Stimulated activated CD4-positive, alpha-beta T cell treated with anti-CD3 and anti-CD28 coated beads, Interleukin-4, amount 100 ng/mL, for 48 hours (primary cell): ENCODE results near the gene SUCLG2.
"Not testable (repeated sequence)": the region's sequence is repeated elsewhere in the genome, so short reads cannot be mapped to it uniquely, and the experiment has no call there.

Experiments
- DNase-seq, 2 donors: peaks; one replicate each; pipeline ENCODE4 v3.0.0-alpha.2; 2020; ENCODE audit warnings: low read depth in 2 of 2

The SUCLG2 gene

DNA sequence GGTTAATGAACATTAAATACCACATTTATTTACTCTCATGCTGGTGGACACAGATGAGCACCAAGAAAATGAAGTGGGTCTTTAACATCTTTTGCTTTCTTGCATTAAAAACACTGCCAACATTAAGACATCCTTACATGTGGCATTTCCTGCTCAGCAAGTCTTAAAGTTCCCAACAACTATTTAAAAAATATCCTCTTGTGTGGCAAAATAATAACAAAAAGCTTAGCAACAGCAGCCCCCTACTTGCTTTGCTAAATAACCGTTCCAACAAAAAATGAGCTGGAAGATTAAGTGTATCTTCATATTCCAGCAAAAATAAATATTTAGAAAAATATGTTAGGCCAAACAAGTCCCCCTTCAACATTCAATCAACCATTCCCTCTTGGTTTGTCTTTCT lies 93.1 kb downstream of the SUCLG2 start:
- no peak for DNase-seq

DNA sequence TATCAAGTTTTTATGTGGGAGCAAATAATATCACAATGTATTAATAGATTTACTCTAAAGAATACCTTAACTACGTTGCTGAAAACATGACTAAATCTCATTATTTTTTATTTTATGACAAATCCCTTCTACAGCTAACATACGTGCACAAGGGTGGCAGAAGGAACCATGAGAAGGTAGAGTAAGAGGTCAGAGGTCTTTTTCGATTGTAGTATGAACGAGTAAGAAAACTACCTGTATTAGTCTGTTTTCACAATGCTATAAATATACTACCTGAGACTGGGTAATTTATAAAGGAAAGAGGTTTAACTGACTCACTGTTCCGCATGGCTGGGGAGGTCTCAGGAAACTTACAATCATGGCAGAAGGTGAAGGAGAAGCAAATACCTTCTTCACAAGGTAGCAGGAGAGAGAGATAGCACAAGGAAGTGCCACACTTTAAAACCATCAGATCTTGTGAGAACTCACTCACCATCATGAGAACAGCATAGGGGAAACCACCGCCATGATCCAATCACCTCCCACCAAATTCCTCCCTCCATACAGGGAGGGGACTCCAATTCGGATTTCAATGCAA lies 95.3 kb downstream of the SUCLG2 start:
- DNase-seq = no peak

DNA sequence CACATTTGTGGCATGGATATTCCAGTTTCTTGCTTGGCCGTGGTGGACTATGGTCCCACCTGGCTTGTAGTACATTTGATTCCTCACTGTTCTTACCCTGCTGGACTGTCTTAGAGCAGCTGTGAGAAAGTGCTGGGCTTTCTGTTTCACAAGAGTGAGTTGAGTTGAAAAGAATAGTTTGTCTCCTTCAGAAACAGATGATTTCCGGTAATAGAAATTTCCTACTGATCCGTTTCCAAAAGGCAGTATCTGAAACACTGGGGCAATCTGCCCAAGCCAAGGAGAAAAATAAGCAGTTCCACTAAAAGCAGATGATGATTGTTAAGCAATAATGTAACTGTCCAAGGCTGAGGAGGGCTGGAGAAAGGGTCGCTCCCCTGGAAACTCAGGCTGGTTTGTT lies 96.0 kb downstream of the SUCLG2 start:
- DNase-seq = no peak

DNA sequence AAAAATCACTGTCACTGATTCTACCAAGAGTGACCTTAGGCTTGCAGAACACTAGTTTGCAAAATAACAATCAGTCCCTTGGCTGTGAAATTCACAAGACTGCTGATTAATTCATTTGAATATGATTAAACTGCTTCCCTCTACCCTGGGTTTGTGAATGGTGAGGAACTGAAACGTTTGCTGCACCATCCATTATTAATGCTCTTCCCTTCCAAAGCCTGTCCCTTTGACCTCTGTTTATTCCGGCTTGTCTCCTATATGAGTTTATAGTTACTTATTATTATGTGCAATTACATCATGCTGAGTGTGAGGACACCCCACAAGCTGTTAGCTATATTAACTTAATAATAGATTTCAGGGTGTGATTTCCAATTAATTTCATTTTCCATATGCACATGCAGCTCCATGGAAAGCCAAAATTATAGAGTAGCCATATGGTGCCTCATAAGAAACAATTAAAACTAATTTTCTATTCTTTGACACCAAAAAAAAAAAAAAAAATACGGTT lies 96.5 kb downstream of the SUCLG2 start:
- DNase-seq = no peak

DNA sequence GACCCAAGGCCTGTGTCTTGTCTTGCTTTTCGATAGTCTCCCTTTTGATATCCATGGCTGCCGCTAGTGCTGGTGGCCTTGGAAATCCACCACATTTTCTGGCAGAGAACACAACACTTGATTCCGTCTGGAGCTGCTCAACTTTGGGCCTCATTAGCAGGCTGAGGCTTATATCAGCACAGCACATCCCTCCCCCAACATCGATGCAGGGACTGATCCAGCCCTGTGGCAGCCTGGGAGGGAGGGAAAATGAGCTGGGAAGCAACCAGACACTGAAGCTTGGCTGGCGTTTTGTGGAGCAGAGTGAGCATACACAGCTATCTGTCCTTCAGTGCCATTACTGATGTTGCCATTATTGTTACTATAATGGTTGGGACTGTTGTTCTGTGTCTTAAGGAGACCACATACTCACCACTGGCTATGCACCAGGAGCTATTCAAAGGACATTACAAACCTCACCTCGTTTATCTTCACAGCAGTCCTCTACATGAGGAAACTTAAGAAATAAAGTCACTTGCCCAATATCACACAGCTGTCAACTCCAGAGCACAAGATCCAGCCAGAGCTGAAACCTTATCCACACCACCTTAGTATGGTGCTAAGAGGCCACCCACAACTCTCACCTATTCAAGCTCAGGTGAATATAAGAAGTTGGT lies 102.9 kb downstream of the SUCLG2 start:
- DNase-seq = no peak

DNA sequence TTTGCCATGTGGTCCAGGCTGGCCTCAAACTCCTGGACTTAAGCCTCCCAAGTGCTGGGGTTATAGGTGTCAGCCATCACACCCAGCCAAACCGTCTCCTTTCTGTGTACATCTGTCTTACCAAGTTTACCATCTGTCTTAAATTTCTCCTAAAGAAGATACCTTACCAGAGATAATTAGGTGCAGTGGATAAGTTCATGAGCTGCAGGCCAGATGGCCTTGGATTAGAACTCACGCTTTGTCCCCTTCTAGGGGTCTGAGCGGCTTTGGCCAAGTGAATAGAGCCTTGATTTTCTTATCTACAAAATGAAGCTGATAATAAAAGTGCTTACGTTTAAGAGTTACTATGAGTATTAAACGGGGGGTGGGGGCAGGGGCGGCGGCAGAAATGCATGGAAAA lies 103.9 kb downstream of the SUCLG2 start:
- no peak for DNase-seq

DNA sequence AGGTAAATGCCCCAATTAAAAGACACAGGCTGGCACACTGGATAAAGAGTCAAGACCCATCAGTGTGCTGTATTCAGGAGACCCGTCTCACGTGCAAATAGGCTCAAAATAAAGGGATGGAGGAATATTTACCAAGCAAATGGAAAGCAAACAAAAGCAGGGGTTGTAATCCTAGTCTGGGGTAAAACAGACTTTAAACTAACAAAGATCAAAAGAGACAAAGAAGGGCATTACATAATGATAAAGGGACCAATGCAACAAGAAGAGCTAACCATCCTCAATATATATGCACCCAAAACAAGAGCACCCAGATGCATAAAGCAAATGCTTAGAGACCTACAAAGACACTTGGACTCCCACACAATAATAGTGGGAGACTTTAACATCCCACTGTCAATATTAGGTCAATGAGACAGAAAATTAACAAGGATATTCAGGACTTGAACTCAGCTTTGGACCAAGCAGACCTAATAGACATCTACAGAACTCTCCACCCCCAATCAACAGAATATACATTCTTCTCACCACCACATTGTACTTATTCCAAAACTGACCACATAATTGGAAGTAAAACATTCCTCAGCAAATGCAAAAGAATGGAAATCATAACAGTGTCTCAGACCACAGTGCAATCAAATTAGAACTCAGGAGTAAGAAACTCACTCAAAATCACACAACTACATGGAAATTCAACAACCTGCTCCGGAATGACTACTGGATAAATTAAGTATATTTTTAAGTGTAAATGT lies 111.7 kb downstream of the SUCLG2 start:
- not testable (repeated sequence) for DNase-seq

DNA sequence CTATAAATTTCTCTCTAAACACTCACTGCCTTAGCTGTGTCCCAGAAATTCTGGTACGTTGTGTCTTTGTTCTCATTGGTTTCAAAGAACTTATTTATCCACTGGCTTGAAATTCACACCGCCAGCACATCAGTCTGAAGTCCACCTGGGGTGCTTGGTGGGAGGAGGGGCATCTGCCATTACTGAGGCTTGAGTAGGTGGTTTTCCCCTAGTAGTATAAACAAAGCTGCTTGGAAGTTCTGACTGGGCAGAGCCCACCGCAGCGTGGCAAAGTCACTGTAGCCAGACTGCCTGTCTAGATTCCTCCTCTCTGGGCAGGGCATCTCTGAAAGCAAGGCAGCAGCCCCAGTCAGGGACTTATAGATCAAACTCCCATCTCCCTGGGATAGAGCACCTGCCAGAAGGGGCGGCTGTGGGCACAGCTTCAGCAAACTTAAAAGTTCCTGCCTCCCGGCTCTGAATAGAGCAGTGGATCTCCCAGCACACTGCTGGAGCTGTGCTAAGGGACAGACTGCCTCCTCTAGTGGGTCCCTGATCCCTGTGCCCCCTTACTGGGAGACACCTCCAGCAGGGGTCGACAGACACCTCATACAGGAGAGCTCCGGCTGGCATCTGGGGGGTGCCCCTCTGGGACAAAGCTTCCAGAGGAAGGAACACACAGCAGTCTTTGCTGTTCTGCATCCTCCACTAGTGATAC lies 114.1 kb downstream of the SUCLG2 start:
- DNase-seq = no peak

DNA sequence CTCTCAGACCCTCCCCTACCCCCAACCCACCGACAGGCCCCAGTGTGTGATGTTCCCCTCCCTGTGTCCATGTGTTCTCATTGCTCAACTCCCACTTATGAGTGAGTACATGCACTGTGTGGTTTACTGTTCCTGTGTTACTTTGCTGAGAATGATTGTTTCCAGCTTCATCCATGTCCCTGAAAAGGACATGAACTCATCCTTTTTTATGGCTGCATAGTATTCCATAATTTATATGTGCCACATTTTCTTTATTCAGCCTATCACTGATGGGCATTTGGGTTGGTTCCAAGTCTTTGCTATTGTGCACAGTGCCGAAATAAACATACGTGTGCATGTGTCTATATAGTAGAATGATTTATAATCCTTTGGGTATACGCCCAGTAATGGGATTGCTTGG lies 117.2 kb downstream of the SUCLG2 start:
- DNase-seq = not testable (repeated sequence)

DNA sequence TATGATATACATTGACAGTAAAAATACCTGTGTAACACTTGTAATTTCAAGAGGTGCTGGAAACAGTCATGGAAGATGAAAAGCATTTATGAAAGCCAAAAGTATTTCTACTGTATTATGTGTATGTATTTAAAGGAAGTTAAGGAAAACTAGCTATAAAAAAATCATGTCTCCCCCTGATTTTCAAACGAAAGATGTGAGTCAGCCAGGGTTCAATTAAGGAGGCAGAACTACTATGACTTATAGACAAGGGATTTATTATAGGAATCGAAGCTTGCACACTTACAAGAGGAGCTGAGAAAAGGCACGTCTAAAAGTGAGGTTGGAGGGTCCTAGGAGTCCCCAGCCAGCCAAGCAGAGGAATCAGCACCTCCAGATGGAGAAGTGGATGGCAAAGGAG lies 119.4 kb downstream of the SUCLG2 start:
- DNase-seq = no peak

DNA sequence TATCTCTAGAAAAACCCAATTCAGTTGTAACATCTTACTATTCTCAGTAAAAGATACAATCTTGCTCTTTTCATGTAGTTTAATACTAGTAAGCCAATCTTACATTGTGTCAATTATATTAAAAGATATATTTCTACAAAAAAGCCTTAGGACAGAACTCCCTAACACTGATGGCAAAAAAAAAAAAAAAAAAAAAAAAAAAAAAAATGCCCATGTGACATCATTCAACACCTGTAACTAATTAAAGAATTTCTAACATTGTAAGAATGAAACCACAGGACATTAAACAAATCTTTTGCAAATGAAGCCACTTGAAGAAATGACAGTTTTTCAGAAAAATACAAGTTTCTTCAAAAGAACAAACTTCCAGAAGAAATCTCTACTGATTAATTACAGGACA lies 119.8 kb downstream of the SUCLG2 start:
- DNase-seq = no peak

DNA sequence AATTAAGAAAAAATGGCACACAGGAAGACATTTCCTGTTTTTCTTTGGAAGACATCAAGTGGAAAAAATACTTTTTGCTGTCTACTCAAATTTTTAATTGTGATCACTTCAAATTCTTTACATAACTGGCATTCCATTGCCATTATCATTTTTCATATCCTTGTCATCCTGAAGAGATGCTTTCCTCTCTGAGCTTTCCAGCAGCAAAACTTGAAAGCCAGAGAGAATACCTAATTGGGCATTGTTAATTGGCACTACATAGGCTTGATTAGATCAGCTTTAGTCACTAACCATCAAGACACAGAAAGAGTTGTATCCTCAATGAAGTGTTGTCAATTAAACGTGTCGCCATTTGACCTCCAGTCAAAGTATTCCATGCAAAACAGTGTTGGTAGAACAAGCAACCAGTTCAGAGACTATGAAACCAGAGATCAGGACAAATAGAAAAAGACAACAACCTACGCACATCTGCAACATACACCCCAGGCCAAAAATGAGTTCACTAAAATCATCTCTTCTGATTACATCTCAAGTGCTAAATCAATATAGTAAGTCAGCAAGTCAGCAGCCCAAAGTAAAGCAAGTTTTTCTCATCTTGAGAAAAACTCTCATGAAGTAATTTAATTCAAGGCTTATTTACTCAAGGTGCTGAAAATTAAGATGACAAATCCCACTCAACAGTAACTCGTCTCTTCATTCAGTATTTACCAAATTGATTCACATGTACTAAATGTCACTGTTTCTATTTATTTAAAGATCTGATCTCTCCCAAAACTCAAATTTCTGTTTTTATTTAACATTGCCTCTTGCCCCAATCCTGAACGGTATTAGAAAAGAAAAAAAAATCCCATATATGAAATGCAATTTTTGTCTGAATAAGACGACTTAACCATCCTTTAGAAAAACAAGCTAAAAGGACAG lies 123.0 kb downstream of the SUCLG2 start:
- DNase-seq = no peak

DNA sequence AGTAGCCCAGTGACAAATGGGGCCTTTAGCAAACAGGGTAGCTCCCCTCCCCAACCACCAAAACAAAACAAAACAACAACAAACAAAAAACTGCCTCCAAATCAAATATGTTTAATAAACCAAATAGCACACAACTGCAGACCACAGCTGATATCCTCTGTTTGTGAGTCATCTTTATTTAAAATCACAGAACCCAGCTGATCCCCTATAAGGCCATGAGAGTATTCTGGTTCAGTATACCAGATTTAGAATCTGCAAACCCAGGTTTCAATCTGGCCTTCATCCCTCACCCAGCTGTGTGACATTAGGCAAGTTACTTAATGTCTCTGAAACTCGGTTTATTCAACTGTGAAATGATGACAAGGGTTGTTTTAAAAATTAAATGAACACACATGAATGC lies 124.5 kb downstream of the SUCLG2 start:
- DNase-seq = no peak

DNA sequence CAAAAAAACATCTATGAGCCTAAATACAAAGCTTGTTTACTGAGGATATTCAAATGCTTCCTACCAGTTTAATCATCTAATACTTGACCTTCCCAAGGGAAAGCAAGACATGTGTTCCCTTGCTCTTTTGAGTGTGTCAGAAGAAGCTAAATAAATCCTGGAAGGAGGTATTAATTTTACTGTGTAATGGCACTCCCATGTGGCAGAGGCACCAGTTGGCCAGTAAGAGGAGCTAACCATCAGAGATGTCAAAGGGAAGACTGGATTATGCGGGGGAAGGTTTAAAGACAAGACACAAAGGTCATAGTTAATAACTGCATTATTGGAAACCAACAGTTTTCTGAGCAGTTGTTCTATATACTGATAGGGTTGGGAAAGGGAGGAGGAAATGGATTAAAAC lies 125.1 kb downstream of the SUCLG2 start:
- no peak for DNase-seq

DNA sequence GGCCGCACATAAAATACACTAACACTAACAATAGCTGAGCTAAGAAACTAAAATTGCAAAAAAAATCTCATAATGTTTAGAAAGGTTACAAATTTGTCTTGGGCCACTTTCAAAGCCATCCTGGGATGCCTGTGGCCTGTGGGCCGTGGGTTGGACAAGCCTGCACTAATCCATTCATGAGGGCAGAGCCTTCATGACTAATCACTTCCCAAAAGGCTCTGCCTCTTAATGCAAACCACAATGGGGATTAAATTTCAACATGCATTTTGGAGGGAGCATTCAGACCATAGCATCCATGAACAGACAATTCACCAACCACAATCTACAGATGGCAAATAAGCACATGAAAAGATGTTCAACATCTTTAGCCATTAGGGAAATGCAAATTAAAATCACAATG lies 128.2 kb downstream of the SUCLG2 start:
- no peak for DNase-seq

DNA sequence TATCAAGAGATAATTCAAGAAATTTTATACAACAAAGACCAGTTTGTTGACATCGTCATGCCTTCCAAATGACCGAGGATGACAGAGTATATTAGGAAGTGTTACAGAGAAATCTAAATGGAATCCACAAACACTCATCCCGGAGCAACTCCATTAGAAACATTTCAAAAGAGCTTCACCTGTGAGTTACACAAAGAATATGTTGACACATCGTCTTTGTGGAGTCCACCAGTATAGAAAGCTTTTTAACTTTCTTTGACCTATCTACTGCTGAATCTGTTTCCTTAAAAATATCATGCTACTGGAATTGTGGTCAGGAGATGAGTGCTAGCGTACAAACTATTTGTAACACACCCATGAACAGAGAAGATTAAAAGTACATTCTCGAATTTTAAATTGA lies 130.4 kb downstream of the SUCLG2 start:
- DNase-seq = no peak

DNA sequence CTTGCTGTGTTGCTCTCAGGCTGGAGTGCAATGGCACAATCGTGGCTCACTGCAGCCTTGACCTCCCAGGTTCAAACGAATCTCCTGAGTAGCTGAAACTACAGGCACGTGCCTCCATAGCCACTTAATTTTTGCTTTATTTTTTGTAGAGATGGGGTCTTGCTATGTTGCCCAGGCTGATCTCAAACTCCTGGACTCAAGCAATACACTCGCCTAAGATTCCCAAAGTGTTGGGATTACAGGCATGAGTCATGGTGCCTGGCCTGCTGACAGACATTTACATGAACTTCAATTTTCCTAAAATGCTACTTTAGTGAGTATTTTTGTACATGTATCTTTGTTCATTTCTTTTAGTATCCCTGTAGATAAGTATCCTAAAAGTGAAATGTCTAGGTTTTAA lies 132.3 kb downstream of the SUCLG2 start:
- DNase-seq = no peak

DNA sequence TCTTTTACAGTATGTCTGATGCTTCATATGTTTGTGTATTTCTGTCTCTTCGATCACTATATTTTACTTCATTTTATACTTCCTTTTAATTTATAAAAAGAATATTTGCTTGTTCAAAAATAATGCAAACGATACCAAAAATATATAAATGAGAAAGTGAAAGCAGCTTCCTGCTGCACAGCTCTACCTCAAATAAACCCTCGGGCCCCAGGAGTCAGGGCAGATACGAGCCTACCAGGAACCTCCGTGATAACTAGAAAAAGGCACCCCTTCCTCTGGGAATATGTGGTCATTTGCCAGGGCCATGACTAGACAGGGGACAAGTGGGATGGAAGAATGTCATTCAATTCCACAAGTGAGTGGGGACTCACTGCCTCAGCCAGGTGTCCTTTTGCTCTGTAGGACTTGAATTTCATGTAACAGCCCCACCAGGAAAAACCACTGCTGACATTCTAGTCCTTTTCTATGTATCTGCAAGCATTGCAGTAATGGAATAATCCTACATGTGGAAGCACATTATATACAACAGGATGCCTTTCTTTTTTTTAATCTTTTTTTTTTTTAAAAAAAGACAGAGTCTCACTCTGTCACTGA lies 133.3 kb downstream of the SUCLG2 start:
- no peak for DNase-seq

DNA sequence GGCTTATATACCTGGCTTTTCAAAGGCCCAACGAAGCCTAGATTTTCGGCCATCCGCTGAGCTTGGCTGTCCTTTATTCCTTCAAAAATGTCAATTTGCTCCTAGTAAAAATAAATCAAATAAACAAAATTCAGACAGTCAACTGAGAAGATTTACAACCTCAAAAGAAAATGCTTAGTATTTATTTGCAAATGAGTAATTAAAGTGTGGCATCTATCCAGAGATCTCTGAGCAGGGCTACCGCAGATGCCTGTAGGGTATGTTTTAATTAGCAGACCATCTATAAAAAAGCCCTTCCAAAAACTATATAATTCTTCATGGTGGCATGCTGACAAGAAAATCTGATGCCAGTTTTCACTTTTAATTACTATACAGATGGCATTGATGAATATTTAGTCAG lies 136.2 kb downstream of the SUCLG2 start:
- no peak for DNase-seq

DNA sequence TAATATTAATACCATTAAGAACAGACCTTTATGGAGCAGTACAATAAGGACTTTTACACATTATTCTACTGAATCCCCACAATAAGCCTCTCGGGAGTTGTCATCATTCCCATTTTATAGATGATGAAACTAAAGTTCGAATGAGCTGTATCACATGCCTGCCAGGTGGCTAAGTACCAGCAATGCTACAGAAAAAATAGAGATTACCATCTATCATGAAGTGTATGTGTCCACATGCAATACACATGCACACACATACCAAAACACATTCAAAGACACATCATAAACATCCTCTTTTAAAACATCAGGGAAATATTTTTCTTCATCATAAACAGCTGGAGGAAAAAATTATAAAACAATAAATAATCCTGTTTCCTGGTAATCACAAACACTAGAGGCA lies 136.6 kb downstream of the SUCLG2 start:
- DNase-seq = no peak

DNA sequence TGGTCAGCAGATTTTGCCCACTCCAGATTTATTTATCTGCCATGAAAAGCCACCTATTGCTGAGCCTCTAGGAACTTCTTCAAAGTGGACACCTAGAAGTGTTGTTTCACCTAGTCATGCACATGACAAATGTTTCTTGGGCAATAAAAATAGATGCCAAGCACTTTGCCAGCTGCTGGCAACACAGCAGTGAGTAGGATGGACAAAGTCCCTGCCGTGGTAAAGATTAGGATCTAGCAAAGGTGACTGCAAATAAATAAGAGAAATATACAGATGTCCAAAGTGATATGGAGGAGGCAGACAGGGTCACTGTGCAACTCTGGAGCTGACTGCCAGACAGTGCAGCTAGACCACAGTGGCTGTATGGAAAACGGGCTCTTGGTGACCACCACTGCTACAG lies 137.9 kb downstream of the SUCLG2 start:
- DNase-seq = no peak
